ENCODE results near the gene MME. TPM values are rescaled to one million over a fixed set of nuclear protein-coding genes. Genes with fewer than 3 reads are reported as not detected.

Gene MME
- total RNA-seq, 1 donor from 2014 or later, result 83.5 TPM

- Histone ChIP-seq H3K4me3 (ENCODE audit: low read depth, low read length) (no peak overlapping the region), H3K36me3 (ENCODE audit: control insufficient read depth, insufficient read depth, low read length) (no peaks in the 10 kb centered on the region), H3K27me3 (ENCODE audit: control insufficient read depth, insufficient read depth, low read length) (no peaks in the 10 kb centered on the region)
- DNase-seq (ENCODE audit: low read depth), result no peak
- no peak for TF ChIP-seq CTCF (IDR thresholded peaks at IDR 0.05; ENCODE audit: insufficient read depth, low read length, poor library complexity, severe bottlenecking)
These were observed 115.1 kb downstream of the MME start for GRCh38 chr3:155194973-155195957.

GRCh38 chr3:155196131-155197021 lies 116.3 kb downstream of the MME start:
- no peak for DNase-seq (ENCODE audit: low read depth)
- H3K36me3 ChIP-seq (ENCODE audit: control insufficient read depth, insufficient read depth, low read length), result no peaks in the 10 kb centered on the region
- no peak overlapping the region for H3K4me3 ChIP-seq (ENCODE audit: low read depth, low read length)
- no peak for TF ChIP-seq CTCF (IDR thresholded peaks at IDR 0.05; ENCODE audit: insufficient read depth, low read length, poor library complexity, severe bottlenecking)
- no peaks in the 10 kb centered on the region for H3K27me3 ChIP-seq (ENCODE audit: control insufficient read depth, insufficient read depth, low read length)

- no peaks in the 10 kb centered on the region for H3K27me3 ChIP-seq (ENCODE audit: control insufficient read depth, insufficient read depth, low read length)
- no peak for TF ChIP-seq CTCF (IDR thresholded peaks at IDR 0.05; ENCODE audit: insufficient read depth, low read length, poor library complexity, severe bottlenecking)
- no peak overlapping the region for H3K4me3 ChIP-seq (ENCODE audit: low read depth, low read length)
- H3K36me3 ChIP-seq (ENCODE audit: control insufficient read depth, insufficient read depth, low read length), result no peaks in the 10 kb centered on the region
- DNase-seq (ENCODE audit: low read depth), result no peak
These were observed 117.7 kb downstream of the MME start for GRCh38 chr3:155197786-155198185.

- no peak overlapping the region for H3K4me3 ChIP-seq (ENCODE audit: low read depth, low read length)
- H3K27me3 ChIP-seq (ENCODE audit: control insufficient read depth, insufficient read depth, low read length), result no peaks in the 10 kb centered on the region
- H3K36me3 ChIP-seq (ENCODE audit: control insufficient read depth, insufficient read depth, low read length), result no peaks in the 10 kb centered on the region
- DNase-seq (ENCODE audit: low read depth), result no peak
- no peak for TF ChIP-seq CTCF (IDR thresholded peaks at IDR 0.05; ENCODE audit: insufficient read depth, low read length, poor library complexity, severe bottlenecking)
These were observed 122.5 kb downstream of the MME start for GRCh38 chr3:155202626-155203025.

- DNase-seq (ENCODE audit: low read depth), result no peak
- no peak for TF ChIP-seq CTCF (IDR thresholded peaks at IDR 0.05; ENCODE audit: insufficient read depth, low read length, poor library complexity, severe bottlenecking)
- H3K36me3 ChIP-seq (ENCODE audit: control insufficient read depth, insufficient read depth, low read length), result no peaks in the 10 kb centered on the region
These were observed 124.7 kb downstream of the MME start for GRCh38 chr3:155204851-155205250.

More at GRCh38 chr3:155204851-155205250, 124.7 kb downstream of the MME start:
- Histone ChIP-seq H3K4me3 (ENCODE audit: low read depth, low read length) (no peak overlapping the region), H3K27me3 (ENCODE audit: control insufficient read depth, insufficient read depth, low read length) (no peaks in the 10 kb centered on the region)
